Measurements from ENCODE around the gene C4orf50. TPM values are rescaled to one million over a fixed set of nuclear protein-coding genes. Genes with fewer than 3 reads are reported as not detected.

Gene C4orf50
- total and polyA plus RNA-seq, 10 of the 15 experiments (the other 5 are each of a cell fraction or from before 2014, with no cell fraction given), result 0.04 to 0.09 (median 0.05) TPM; not detected in 3

DNA sequence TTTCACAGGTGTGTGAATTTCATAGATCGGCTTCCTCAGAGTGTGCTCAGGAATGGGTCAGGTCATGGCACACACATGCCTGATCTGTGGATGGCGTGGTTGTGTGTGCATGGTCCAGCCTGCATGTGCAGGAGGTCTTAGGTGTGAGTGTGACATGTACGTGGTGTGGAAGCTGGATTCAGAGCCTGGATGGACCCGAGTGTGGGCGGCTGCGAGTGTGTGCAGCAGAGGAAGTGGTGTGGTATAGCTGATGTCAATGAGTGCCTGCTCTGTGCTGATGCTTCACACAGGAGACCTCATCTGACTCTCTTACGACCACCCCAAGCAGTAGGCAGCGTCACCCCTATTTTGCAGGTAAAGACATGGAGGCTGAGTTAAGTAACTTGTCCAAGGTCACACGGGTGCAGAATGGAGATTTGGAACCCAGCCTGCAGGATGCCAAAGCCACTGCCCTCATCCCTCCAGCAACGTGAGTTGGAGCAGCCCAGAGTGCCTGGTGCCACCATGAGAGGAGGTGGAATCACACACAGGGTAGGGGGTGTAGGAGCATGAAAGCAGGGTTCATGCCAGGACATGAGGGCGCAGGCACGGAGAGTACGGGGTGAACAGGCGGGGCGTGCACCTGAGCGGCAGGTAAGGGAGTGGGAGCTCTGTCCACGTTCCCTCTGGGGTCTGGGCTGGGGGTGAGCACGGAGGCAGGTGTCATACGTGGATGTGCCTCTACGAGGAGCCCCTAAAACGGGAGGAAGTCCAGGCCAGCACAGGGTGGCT is 24.2 kb upstream of the C4orf50 start (continued):
- TF ChIP-seq, protein P1, sequence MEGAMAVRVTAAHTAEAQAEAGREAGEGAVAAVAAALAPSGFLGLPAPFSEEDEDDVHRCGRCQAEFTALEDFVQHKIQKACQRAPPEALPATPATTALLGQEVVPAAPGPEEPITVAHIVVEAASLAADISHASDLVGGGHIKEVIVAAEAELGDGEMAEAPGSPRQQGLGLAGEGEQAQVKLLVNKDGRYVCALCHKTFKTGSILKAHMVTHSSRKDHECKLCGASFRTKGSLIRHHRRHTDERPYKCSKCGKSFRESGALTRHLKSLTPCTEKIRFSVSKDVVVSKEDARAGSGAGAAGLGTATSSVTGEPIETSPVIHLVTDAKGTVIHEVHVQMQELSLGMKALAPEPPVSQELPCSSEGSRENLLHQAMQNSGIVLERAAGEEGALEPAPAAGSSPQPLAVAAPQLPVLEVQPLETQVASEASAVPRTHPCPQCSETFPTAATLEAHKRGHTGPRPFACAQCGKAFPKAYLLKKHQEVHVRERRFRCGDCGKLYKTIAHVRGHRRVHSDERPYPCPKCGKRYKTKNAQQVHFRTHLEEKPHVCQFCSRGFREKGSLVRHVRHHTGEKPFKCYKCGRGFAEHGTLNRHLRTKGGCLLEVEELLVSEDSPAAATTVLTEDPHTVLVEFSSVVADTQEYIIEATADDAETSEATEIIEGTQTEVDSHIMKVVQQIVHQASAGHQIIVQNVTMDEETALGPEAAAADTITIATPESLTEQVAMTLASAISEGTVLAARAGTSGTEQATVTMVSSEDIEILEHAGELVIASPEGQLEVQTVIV (IDR thresholded peaks at IDR 0.05; ENCODE audit: borderline replicate concordance, partially characterized antibody), result no peak
- TF ChIP-seq RBBP5 (conservative IDR thresholded peaks at IDR 0.05) (no peak), FOS (IDR thresholded peaks at IDR 0.05; ENCODE audit: borderline replicate concordance, extremely low read depth, insufficient read length) (no peak)
- TF ChIP-seq, protein P2, sequence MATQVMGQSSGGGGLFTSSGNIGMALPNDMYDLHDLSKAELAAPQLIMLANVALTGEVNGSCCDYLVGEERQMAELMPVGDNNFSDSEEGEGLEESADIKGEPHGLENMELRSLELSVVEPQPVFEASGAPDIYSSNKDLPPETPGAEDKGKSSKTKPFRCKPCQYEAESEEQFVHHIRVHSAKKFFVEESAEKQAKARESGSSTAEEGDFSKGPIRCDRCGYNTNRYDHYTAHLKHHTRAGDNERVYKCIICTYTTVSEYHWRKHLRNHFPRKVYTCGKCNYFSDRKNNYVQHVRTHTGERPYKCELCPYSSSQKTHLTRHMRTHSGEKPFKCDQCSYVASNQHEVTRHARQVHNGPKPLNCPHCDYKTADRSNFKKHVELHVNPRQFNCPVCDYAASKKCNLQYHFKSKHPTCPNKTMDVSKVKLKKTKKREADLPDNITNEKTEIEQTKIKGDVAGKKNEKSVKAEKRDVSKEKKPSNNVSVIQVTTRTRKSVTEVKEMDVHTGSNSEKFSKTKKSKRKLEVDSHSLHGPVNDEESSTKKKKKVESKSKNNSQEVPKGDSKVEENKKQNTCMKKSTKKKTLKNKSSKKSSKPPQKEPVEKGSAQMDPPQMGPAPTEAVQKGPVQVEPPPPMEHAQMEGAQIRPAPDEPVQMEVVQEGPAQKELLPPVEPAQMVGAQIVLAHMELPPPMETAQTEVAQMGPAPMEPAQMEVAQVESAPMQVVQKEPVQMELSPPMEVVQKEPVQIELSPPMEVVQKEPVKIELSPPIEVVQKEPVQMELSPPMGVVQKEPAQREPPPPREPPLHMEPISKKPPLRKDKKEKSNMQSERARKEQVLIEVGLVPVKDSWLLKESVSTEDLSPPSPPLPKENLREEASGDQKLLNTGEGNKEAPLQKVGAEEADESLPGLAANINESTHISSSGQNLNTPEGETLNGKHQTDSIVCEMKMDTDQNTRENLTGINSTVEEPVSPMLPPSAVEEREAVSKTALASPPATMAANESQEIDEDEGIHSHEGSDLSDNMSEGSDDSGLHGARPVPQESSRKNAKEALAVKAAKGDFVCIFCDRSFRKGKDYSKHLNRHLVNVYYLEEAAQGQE (IDR thresholded peaks at IDR 0.05; ENCODE audit: low read depth, low read length), result no peak

DNA sequence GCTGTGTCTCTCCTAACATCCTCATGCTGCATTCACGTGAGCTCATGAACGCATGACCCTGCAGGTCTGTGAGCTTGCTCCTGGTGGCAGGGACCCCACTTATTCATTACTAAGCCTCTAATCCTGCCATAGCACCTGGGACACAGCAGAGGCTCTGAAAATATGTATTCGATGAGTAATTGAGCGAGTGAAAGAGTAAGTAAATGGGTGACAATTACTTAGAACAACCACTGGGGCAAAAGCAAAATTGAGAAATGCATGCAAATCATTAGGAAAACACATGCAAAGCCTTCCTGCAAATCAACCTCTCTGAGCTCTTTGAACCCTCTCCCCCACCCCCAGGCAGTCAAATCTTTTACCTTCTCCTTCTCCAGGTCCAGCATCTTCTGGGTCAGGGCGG is 23.6 kb upstream of the C4orf50 start:
- CTCF ChIA-PET, result no interaction called here
- POLR2A ChIA-PET, result no interaction called here
- no peak for TF ChIP-seq NR2C2 (IDR thresholded peaks at IDR 0.05; ENCODE audit: borderline replicate concordance, control insufficient read depth, insufficient read length, low read depth)
- TF ChIP-seq CTCF (IDR thresholded peaks at IDR 0.05 in 2 of 3, conservative IDR thresholded peaks at IDR 0.05 in 1 of 3; ENCODE audit: control insufficient read depth in 2 of 3, extremely low read depth in 1 of 3, insufficient read depth in 1 of 3, low read depth in 3 of 3, low read length in 3 of 3), result peak in 1 of 3 experiments; percentile 13; a peak in 1 of 6 replicates
- ATAC-seq (peak; percentile 32; the same call in 1 of the 3 replicates), DNase-seq (ENCODE audit: low read depth, low spot score) (no peak), FAIRE-seq (no peak)
- H3K4me2 ChIP-seq (ENCODE audit: control insufficient read depth, insufficient read depth), result peak overlapping the region; percentile 19; the same call in 1 of the 2 replicates
- no peaks in the 10 kb centered on the region for H3K36me3 ChIP-seq (ENCODE audit: control insufficient read depth in 2 of 2, insufficient read depth in 2 of 2, low read length in 1 of 2)
- no peak overlapping the region for H2AFZ ChIP-seq (ENCODE audit: control insufficient read depth, low read depth, low read length)
- BruUV-seq (replicated peaks), result no TSS peak
- intact Hi-C loops (cut with micrococcal nuclease; ENCODE audit: unreplicated experiment), result no loop called here
- SMC1A ChIA-PET (ENCODE audit: uncharacterized antibody, unreplicated experiment), result no interaction called here
- RAD21 ChIA-PET (ENCODE audit: unreplicated experiment), result no interaction called here
- WGBS (ENCODE audit: insufficient coverage, insufficient replicate concordance, low lambda C conversion rate, missing lambda C conversion rate), result 9% methylated on average over 5 of the region's 5 CpGs
- H3K9ac ChIP-seq (ENCODE audit: control insufficient read depth, insufficient read depth, low read length), result no peak overlapping the region
- H3K9me3 ChIP-seq (replicated peaks; ENCODE audit: control insufficient read depth, insufficient read depth, low read length), result no peaks in the 10 kb centered on the region
- H3K27me3 ChIP-seq (replicated peaks in 1 of 2; ENCODE audit: control insufficient read depth in 2 of 2, insufficient read depth in 2 of 2, low read length in 1 of 2), result no peaks in the 10 kb centered on the region; a peak in 2 of 4 replicates
- H3K4me1 ChIP-seq (ENCODE audit: control insufficient read depth, insufficient read depth, low read length), result peaks cover 11% of the 10 kb centered on the region
- H3K4me3 ChIP-seq, result no peak overlapping the region
- no peaks in the 10 kb centered on the region for H3K79me2 ChIP-seq (ENCODE audit: control insufficient read depth, insufficient read depth, low read length)
- no peak overlapping the region for H3K27ac ChIP-seq (ENCODE audit: control insufficient read depth, insufficient read depth)
- no peaks in the 10 kb centered on the region for H4K20me1 ChIP-seq (ENCODE audit: control insufficient read depth, insufficient read depth)
- in situ Hi-C loops (cut with MboI), result no loop called here

Data from GM12878 (cell line).